ENCODE measurements around the gene RRH. TPM values are rescaled to one million over a fixed set of nuclear protein-coding genes. Genes with fewer than 3 reads are reported as not detected.

Gene RRH
- total RNA-seq, 1 donor from 2014 or later = 0.34 TPM

- no peak for DNase-seq (ENCODE audit: low spot score)
These were observed 59.3 kb downstream of the RRH start for GRCh38 chr4:109887071-109887470.

- DNase-seq (ENCODE audit: low spot score) = no peak
These were observed 62.3 kb downstream of the RRH start for GRCh38 chr4:109890076-109890475.

Other genes starting within 250 kb of the RRH start
- gene CASP6, start 124.5 kb upstream of the RRH start, total RNA-seq = 24.5 TPM
- 30.9 TPM for gene PLA2G12A, start 97.9 kb upstream of the RRH start, total RNA-seq
- 21.3 TPM for gene CFI, start 26.0 kb upstream of the RRH start, total RNA-seq
- gene GAR1, start 12.2 kb upstream of the RRH start, total RNA-seq = 23.9 TPM
- gene LRIT3, start 20.1 kb downstream of the RRH start, total RNA-seq = 0.65 TPM
- 0.23 TPM for gene EGF, start 84.9 kb downstream of the RRH start, total RNA-seq